Keratinocyte (primary cell): ENCODE data around the gene CLN3. TPM values are rescaled to one million over a fixed set of nuclear protein-coding genes. Genes with fewer than 3 reads are reported as not detected.

ENCODE experiments used
- DNase-seq: peaks from one replicate; pipeline ENCODE4 v3.0.0-alpha.2; 2011; ENCODE audit warnings: low read depth, missing footprints, low spot score
- FAIRE-seq: peaks from 2 replicates; lab custom pipeline; 2011; peaks lifted over from hg19 to GRCh38; lab: Jason Lieb, UNC
- H2AFZ ChIP-seq: 2 replicates; pipeline ENCODE4 v1.6.0; 2012; ENCODE audit warnings: low read length, control low read depth, inconsistent platforms; ENCODE audit not compliant: control insufficient read depth
- H3K27ac ChIP-seq: 2 replicates; pipeline ENCODE4 v1.5.1; 2011; ENCODE audit warnings: low read length; ENCODE audit not compliant: control insufficient read depth, insufficient read depth
- H3K27me3 ChIP-seq: 3 replicates; pipeline ENCODE4 v1.6.0; 2011; ENCODE audit warnings: low read length; ENCODE audit not compliant: control insufficient read depth, insufficient read depth; ENCODE audit errors: extremely low read depth
- H3K36me3 ChIP-seq, 2 experiments: 2 replicates in 1 of 2; 3 replicates in 1 of 2; pipeline ENCODE4 v1.5.1; 2011; ENCODE audit warnings: low read length in 2 of 2, mild to moderate bottlenecking in 1 of 2; ENCODE audit not compliant: control insufficient read depth in 2 of 2, insufficient read depth in 2 of 2; ENCODE audit errors: extremely low read depth in 1 of 2
- H3K4me1 ChIP-seq: 3 replicates; pipeline ENCODE4 v1.5.1; 2011; ENCODE audit warnings: low read length; ENCODE audit not compliant: control insufficient read depth, insufficient read depth; ENCODE audit errors: extremely low read depth
- H3K4me2 ChIP-seq: 3 replicates; pipeline ENCODE4 v1.6.0; 2011; ENCODE audit warnings: low read depth, low read length; ENCODE audit not compliant: control insufficient read depth, insufficient read depth; ENCODE audit errors: extremely low read depth
- H3K4me3 ChIP-seq, 3 experiments: fragments of 200-600 bp in 1 of 3; sonication (generic) in 1 of 3; 2 replicates in 2 of 3; 3 replicates in 1 of 3; pipeline ENCODE4 v1.5.1; 2011 to 2016; ENCODE audit warnings: low read length in 3 of 3, mild to moderate bottlenecking in 3 of 3, control low read depth in 2 of 3, inconsistent platforms in 1 of 3, low read depth in 1 of 3, mixed read lengths in 1 of 3, mixed run types in 1 of 3, moderate library complexity in 1 of 3; ENCODE audit not compliant: control insufficient read depth in 2 of 3, insufficient read depth in 2 of 3; ENCODE audit errors: extremely low read depth in 1 of 3
- H3K79me2 ChIP-seq: 2 replicates; pipeline ENCODE4 v1.6.0; 2012; ENCODE audit warnings: low read length; ENCODE audit not compliant: control insufficient read depth, insufficient read depth
- H3K9ac ChIP-seq: 3 replicates; pipeline ENCODE4 v1.6.0; 2011; ENCODE audit warnings: low read length; ENCODE audit not compliant: control insufficient read depth, insufficient read depth; ENCODE audit errors: extremely low read depth
- H3K9me1 ChIP-seq: 3 replicates; pipeline ENCODE4 v1.6.0; 2011; ENCODE audit warnings: low read length; ENCODE audit not compliant: control insufficient read depth, insufficient read depth; ENCODE audit errors: extremely low read depth
- H3K9me3 ChIP-seq: 2 replicates; pipeline ENCODE4 v1.5.1; 2012; ENCODE audit warnings: low read depth, low read length; ENCODE audit not compliant: control insufficient read depth
- H4K20me1 ChIP-seq: 3 replicates; pipeline ENCODE4 v1.6.0; 2011; ENCODE audit warnings: low read length; ENCODE audit not compliant: control insufficient read depth, insufficient read depth; ENCODE audit errors: extremely low read depth
- EZH2 ChIP-seq: IDR thresholded peaks from one replicate; pipeline ENCODE4 v1.6.1; 2012; ENCODE audit warnings: inconsistent platforms, mild to moderate bottlenecking, low read length, moderate library complexity
- dilution Hi-C: fragments of 300-500 bp; cut with MboI; formaldehyde crosslinking; loops from one replicate; pipeline ENCODE4 v1.7.0; 2020; ENCODE audit warnings: low sequenced_read_pairs; ENCODE audit not compliant: extremely low pct_ligation_motif_present
- polyA plus RNA-seq, 5 experiments: library from polyadenylated mRNA; depleted of rRNA in 3 of 5; stranded (reverse) in 3 of 5; stranded (forward) in 1 of 5; unstranded in 1 of 5; fragments of >200 nt; gene quantifications; 1 replicate in 1 of 5; 2 replicates in 3 of 5; 3 replicates in 1 of 5; pipeline versions ENCODE4 v1.2.1 to v1.2.3, GENCODE V29; 2011 to 2012; ENCODE audit warnings: missing spikeins in 2 of 5, low read depth in 1 of 5, low replicate concordance in 1 of 5
- TF ChIP-seq, protein P1 (sequence below), 3 experiments: IDR thresholded peaks in 1 of 3; conservative IDR thresholded peaks in 1 of 3; optimal IDR thresholded peaks in 1 of 3; 2 replicates in 2 of 3; 3 replicates in 1 of 3; pipeline versions ENCODE3 to v1.5.1; 2011; ENCODE audit warnings: low read length in 3 of 3, mild to moderate bottlenecking in 3 of 3, moderate library complexity in 2 of 3, control low read depth in 1 of 3, inconsistent platforms in 1 of 3; ENCODE audit not compliant: insufficient read depth in 2 of 3; ENCODE audit errors: extremely low read depth in 1 of 3

Gene CLN3
- polyA plus RNA-seq, 1 donor (not counting 4 experiments of a cell fraction or from before 2014, with no cell fraction given), result 12.6 TPM

DNA sequence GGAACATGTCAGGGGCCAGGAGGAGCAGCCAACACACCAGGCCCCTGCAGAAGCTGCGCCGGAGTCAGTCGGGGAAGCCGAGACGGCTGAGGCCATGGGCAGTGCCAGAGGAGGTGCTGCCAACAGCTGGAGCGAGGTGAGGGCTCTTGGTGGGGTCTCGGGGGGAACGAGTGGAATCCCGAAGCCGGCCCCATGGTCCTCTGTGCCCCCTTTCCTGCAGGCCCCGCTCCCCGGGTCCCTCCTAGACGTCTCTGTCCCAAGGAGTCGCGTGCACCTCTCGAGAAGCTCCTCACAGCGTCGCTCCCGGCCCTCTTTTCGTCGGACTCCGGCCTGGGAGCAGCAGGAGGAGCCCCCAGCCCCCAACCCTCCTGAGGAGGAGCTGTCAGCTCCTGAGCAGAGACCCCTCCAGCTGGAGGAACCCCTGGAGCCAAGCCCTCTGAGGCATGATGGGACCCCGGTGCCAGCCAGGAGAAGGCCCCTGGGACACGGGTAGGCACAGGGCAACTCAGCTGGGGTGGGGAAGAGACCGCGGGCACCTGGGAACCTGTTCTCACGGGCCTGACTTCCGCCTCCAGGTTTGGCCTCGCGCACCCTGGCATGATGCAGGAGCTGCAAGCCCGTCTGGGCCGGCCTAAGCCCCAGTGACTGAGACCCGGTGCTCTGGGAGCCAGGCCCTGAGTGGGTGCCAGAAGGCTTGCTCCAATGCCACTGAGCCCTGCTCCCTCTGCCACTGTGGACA is 6.2 kb upstream of the CLN3 start:
- Histone ChIP-seq H3K4me3 (no peak overlapping the region), H3K9ac (no peak overlapping the region), H3K27me3 (peaks cover 9% of the 10 kb centered on the region), H3K4me1 (no peaks in the 10 kb centered on the region), H4K20me1 (no peaks in the 10 kb centered on the region), H2AFZ (no peak overlapping the region), H3K9me1 (no peaks in the 10 kb centered on the region), H3K79me2 (no peaks in the 10 kb centered on the region), H3K9me3 (no peaks in the 10 kb centered on the region), H3K27ac (no peak overlapping the region), H3K36me3 (no peaks in the 10 kb centered on the region), H3K4me2 (no peak overlapping the region)
- DNase-seq (no peak), FAIRE-seq (no peak)
- no peak for TF ChIP-seq EZH2
- TF ChIP-seq, protein P1, sequence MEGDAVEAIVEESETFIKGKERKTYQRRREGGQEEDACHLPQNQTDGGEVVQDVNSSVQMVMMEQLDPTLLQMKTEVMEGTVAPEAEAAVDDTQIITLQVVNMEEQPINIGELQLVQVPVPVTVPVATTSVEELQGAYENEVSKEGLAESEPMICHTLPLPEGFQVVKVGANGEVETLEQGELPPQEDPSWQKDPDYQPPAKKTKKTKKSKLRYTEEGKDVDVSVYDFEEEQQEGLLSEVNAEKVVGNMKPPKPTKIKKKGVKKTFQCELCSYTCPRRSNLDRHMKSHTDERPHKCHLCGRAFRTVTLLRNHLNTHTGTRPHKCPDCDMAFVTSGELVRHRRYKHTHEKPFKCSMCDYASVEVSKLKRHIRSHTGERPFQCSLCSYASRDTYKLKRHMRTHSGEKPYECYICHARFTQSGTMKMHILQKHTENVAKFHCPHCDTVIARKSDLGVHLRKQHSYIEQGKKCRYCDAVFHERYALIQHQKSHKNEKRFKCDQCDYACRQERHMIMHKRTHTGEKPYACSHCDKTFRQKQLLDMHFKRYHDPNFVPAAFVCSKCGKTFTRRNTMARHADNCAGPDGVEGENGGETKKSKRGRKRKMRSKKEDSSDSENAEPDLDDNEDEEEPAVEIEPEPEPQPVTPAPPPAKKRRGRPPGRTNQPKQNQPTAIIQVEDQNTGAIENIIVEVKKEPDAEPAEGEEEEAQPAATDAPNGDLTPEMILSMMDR (optimal IDR thresholded peaks at IDR 0.05 in 1 of 3, IDR thresholded peaks at IDR 0.05 in 1 of 3, conservative IDR thresholded peaks at IDR 0.05 in 1 of 3; ENCODE audit: extremely low read depth in 1 of 3, insufficient read depth in 2 of 3, low read length in 3 of 3), result no peak
- dilution Hi-C loops, result no loop called here

DNA sequence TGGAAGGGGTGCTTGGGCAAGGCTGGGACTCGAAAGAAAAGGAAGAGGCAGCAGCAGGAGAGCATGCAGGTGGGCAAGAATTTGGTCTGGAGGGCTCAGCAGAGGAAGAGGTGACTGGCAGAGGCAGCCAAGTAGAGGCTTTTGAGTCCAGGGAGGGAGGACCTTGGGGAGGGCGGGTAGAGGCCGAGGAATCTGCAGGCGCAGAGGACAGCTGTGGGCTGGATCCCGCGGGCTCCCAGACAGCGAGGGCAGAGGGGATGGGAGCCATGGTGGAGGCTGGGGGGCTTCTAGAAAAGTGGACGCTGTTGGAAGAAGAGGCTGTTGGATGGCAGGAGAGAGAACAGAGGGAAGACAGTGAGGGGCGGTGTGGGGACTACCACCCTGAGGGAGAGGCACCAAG is 5.5 kb upstream of the CLN3 start:
- Histone ChIP-seq H3K4me3 (no peak overlapping the region), H3K9me1 (no peaks in the 10 kb centered on the region), H3K4me1 (no peaks in the 10 kb centered on the region), H4K20me1 (no peaks in the 10 kb centered on the region), H3K9ac (no peak overlapping the region), H3K27ac (no peak overlapping the region), H3K27me3 (peaks cover 5% of the 10 kb centered on the region), H3K79me2 (no peaks in the 10 kb centered on the region), H2AFZ (no peak overlapping the region), H3K36me3 (no peaks in the 10 kb centered on the region), H3K4me2 (no peak overlapping the region), H3K9me3 (no peaks in the 10 kb centered on the region)
- FAIRE-seq (no peak), DNase-seq (no peak)
- dilution Hi-C loops, result no loop called here
- TF ChIP-seq, protein P1 (optimal IDR thresholded peaks at IDR 0.05 in 1 of 3, IDR thresholded peaks at IDR 0.05 in 1 of 3, conservative IDR thresholded peaks at IDR 0.05 in 1 of 3; ENCODE audit: extremely low read depth in 1 of 3, insufficient read depth in 2 of 3, low read length in 3 of 3), result no peak
